Thyroid gland (tissue), 4 donors: ENCODE measurements around the gene TNFAIP1. TPM values are rescaled to one million over a fixed set of nuclear protein-coding genes. Genes with fewer than 3 reads are reported as not detected.

ENCODE experiments used
- DNase-seq, 2 donors: peaks; one replicate each; pipeline ENCODE4 v3.0.0-alpha.2; 2019
- H3K27ac ChIP-seq, 3 donors: fragments of 200-600 bp; sonication (generic); 1 replicate in 2 of 3; 2 replicates in 1 of 3; pipeline ENCODE4 v1.5.1; 2016 to 2019; ENCODE audit warnings: mild to moderate bottlenecking in 1 of 3, moderate library complexity in 1 of 3
- H3K27me3 ChIP-seq: fragments of 200-600 bp; sonication (generic); one replicate; pipeline ENCODE4 v1.5.1; 2019
- H3K36me3 ChIP-seq, 2 donors: fragments of 200-600 bp; sonication (generic); one replicate each; pipeline ENCODE4 v1.5.1; 2016 to 2019
- H3K4me1 ChIP-seq, 2 donors: fragments of 200-600 bp; sonication (generic); one replicate each; pipeline ENCODE4 v1.5.1; 2017 to 2019
- H3K4me3 ChIP-seq, 3 donors: fragments of 200-600 bp; sonication (generic); replicated peaks in 1 of 3; 1 replicate in 2 of 3; 2 replicates in 1 of 3; pipeline ENCODE4 v1.5.1; 2016; ENCODE audit warnings: mild to moderate bottlenecking in 1 of 3
- H3K9me3 ChIP-seq: fragments of 200-600 bp; sonication (generic); one replicate; pipeline ENCODE4 v1.5.1; 2017
- POLR2A ChIP-seq, 2 donors: fragments of 450-650 bp; IDR thresholded peaks; one replicate each; pipeline ENCODE4 v1.6.1; 2017; ENCODE audit warnings: antibody characterized with exemption in 2 of 2, mild to moderate bottlenecking in 2 of 2, moderate library complexity in 1 of 2
- WGBS, 2 donors: methylation state at CpG; one replicate each; pipeline ENCODE4 v1.1.5; 2017; 5-methylcytosine and 5-hydroxymethylcytosine counted together
- intact Hi-C: fragments of 100-400 bp; cut with DNase I; formaldehyde crosslinking; loops from one replicate; pipeline ENCODE4 v1.15.1; 2023
- total RNA-seq, 4 donors: library from RNA; depleted of rRNA; stranded (reverse); fragments of >200 nt; gene quantifications; one replicate each; pipeline ENCODE4 v1.2.3, GENCODE V29; 2016
- TF ChIP-seq, protein P1 (sequence below), 6 experiments: fragments of 200-600 bp in 3 of 6; fragments of 450-650 bp in 3 of 6; sonication (generic) in 3 of 6; IDR thresholded peaks; one replicate each; pipeline ENCODE4 v1.5.1; 2016 to 2019; ENCODE audit warnings: antibody characterized with exemption in 6 of 6, mild to moderate bottlenecking in 2 of 6, inconsistent platforms in 1 of 6, moderate library complexity in 1 of 6

TNFAIP1 gene
- total RNA-seq, 4 donors from 2014 or later = 28.4 to 36.9 (median 35.8) TPM

DNA sequence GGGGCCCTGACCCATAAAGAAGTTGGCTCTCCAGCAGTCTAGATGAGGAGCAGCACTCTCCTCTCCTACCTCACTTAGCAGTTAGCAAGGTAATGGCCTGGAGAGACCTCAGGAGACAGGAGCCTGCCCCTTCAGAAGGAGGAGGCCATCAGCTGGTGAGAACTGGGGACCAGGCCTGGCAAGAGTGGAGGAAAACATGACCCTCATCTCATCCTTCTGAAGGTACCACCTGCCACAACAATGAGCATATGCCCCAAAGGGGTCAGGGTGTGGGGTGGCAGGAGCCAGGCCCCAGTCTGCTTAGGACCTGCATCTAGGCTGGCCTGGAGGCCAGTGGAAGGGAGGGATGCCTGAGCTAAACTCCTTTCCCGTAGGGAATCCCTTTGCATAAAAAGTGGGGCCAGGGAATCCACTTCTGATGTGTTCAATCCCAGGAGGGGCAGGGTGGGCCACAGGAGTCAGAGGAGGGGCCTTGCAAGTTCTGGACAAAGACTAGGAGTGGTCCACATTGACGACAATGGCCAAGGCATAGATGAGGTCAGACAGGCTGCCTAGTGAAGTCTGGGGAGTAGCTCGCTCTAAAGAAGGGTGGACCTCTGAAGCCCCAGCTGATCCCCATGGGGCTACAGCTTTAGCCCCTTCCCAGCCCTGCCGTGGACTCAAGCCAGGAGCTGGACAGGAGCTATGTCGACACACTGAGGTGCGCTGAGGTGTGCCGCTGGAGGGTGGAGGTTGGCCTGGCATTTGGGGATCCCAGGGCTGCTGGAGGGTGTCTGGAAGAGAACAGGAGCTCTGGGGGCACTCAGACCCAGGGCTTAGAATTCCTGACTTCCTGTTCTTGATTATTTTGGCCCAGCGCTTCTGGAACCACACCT, 28.5 kb downstream of the TNFAIP1 start:
- no peaks in the 10 kb centered on the region for H3K4me1 ChIP-seq
- no peak overlapping the region for H3K4me3 ChIP-seq
- H3K36me3 ChIP-seq = peaks cover 35 to 40% of the 10 kb centered on the region in 2 donors
- intact Hi-C loops = no loop called here
- no peaks in the 10 kb centered on the region for H3K9me3 ChIP-seq
- H3K27me3 ChIP-seq = no peaks in the 10 kb centered on the region
- TF ChIP-seq, protein P1, sequence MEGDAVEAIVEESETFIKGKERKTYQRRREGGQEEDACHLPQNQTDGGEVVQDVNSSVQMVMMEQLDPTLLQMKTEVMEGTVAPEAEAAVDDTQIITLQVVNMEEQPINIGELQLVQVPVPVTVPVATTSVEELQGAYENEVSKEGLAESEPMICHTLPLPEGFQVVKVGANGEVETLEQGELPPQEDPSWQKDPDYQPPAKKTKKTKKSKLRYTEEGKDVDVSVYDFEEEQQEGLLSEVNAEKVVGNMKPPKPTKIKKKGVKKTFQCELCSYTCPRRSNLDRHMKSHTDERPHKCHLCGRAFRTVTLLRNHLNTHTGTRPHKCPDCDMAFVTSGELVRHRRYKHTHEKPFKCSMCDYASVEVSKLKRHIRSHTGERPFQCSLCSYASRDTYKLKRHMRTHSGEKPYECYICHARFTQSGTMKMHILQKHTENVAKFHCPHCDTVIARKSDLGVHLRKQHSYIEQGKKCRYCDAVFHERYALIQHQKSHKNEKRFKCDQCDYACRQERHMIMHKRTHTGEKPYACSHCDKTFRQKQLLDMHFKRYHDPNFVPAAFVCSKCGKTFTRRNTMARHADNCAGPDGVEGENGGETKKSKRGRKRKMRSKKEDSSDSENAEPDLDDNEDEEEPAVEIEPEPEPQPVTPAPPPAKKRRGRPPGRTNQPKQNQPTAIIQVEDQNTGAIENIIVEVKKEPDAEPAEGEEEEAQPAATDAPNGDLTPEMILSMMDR (IDR thresholded peaks at IDR 0.05) = no peak
- no peak for TF ChIP-seq POLR2A (IDR thresholded peaks at IDR 0.05)
- WGBS, 2 donors = 89 to 97% methylated on average over 5 to 8 of the region's 8 CpGs
- no peak overlapping the region for H3K27ac ChIP-seq
- DNase-seq = no peak

DNA sequence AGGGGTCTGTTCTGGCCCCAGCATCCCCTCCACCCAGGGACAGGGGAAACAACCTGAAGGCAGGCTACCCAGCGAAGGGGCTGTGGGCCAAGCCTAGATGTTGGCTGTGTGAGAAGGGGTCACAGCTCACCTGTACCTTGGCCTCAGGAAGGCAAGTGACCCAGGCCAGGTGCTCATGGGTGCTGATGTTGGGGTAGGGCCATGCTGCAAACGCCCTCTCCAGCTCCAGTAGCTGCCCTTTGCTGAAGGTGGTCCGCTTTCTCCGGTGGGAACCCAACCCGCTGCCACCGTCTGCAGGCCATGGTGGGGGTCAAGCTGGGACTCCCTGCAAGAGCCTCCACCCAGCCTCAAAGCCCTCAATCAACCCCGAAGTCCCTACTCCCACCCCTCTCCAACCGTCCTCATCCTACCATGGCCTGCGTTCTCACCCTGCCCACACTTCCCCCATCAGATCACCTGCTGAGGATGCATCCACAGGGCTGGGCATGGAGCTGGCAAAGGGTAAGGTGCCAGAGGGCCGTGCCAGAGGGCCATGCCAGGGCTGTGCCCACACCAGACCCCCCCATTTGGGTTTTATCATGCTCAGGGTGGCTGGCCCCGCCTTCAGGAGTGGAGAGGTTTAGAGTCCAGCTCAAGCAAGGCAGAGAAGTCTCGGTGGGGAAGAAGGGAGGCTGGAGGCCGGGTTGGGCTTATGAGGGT, 29.3 kb downstream of the TNFAIP1 start, which contains the start of gene SEBOX:
SEBOX (minus strand) TSS at position 535 of the 699 bp plus-strand sequence; CDS start at position 487, 48 bp downstream.
- WGBS, 2 donors = 95 to 97% methylated on average over 13 of the region's 13 CpGs
- no peak within 1 kb of the TSS for H3K27ac ChIP-seq
- no peaks in the 10 kb centered on the region for H3K4me1 ChIP-seq
- no peak within 1 kb of the TSS for H3K4me3 ChIP-seq
- no peak for TF ChIP-seq POLR2A (IDR thresholded peaks at IDR 0.05)
- TF ChIP-seq, protein P1 (IDR thresholded peaks at IDR 0.05) = no peak
- H3K9me3 ChIP-seq = no peaks in the 10 kb centered on the region
- intact Hi-C loops = no loop called here
- peaks cover 27 to 34% of the 10 kb centered on the region in 2 donors for H3K36me3 ChIP-seq
- DNase-seq = no peak
- no peaks in the 10 kb centered on the region for H3K27me3 ChIP-seq

DNA sequence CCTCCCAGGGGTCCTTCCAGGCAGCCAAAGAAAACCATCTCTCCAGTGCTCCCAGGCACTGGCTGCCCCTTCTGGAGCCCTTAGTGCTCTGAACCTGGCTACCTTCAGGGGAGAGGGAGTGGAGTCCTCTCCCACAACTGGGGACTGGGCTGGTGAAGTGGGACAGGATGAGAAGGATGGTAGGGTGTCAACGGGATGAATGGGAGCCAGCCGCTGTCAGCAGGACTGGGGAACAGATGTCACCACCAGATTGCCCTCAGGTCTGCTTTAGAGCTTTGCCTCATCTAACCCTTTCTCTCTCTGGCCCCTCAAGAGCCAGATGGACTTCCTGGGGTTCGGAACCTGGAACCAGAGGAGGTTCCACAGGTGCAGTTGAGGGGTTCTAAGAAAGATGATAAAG, 29.9 kb downstream of the TNFAIP1 start:
- no peak overlapping the region for H3K4me3 ChIP-seq
- H3K9me3 ChIP-seq = no peaks in the 10 kb centered on the region
- no peak for DNase-seq
- peaks cover 21 to 28% of the 10 kb centered on the region in 2 donors for H3K36me3 ChIP-seq
- H3K4me1 ChIP-seq = no peaks in the 10 kb centered on the region
- H3K27me3 ChIP-seq = no peaks in the 10 kb centered on the region
- H3K27ac ChIP-seq = no peak overlapping the region
- intact Hi-C loops = no loop called here
- TF ChIP-seq, protein P1 (IDR thresholded peaks at IDR 0.05) = no peak
- TF ChIP-seq POLR2A (IDR thresholded peaks at IDR 0.05) = no peak
- 90 to 95% methylated on average over 3 of the region's 3 CpGs for WGBS, 2 donors

DNA sequence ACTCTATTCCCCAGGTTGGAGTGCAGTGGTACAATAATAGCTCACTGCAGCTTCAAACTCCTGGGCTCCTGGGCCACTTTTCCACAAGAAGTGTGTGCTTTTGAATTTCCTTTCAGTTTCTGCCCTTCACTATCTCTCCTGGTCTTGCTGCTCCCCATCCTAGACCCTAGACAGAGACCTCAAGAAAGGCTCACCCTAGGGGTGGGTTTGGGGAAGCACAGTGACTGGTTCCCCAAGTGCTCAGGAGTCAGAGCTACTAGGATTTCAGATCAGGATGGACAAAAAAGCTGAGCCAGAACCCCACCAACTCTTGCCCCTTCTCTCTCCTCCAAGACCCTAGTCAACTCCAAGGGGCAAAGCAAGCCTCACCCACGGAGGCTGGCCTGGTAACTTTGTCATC, 31.0 kb downstream of the TNFAIP1 start:
- H3K4me1 ChIP-seq = peaks cover 2 to 10% of the 10 kb centered on the region in 2 donors
- no peak for DNase-seq
- H3K36me3 ChIP-seq = peaks cover 10 to 16% of the 10 kb centered on the region in 2 donors
- intact Hi-C loops = no loop called here
- WGBS, 2 donors = 40% methylated on average over 1 of the region's 1 CpG; no CpG with 5 or more reads in 1 of the 2 donors
- no peaks in the 10 kb centered on the region for H3K9me3 ChIP-seq
- no peak overlapping the region for H3K27ac ChIP-seq
- H3K27me3 ChIP-seq = no peaks in the 10 kb centered on the region
- no peak for TF ChIP-seq POLR2A (IDR thresholded peaks at IDR 0.05)
- TF ChIP-seq, protein P1 (IDR thresholded peaks at IDR 0.05) = no peak
- H3K4me3 ChIP-seq = no peak overlapping the region
